GM21717 (cell line): ENCODE data around the gene CYB561A3.

Experiments
- ATAC-seq: cut with Tn5 transposase; IDR thresholded peaks from one replicate; pipeline ENCODE4 v1.9.1; 2021; ENCODE audit warnings: mild to moderate bottlenecking, moderate library complexity; ENCODE audit not compliant: unreplicated experiment

The CYB561A3 gene

DNA sequence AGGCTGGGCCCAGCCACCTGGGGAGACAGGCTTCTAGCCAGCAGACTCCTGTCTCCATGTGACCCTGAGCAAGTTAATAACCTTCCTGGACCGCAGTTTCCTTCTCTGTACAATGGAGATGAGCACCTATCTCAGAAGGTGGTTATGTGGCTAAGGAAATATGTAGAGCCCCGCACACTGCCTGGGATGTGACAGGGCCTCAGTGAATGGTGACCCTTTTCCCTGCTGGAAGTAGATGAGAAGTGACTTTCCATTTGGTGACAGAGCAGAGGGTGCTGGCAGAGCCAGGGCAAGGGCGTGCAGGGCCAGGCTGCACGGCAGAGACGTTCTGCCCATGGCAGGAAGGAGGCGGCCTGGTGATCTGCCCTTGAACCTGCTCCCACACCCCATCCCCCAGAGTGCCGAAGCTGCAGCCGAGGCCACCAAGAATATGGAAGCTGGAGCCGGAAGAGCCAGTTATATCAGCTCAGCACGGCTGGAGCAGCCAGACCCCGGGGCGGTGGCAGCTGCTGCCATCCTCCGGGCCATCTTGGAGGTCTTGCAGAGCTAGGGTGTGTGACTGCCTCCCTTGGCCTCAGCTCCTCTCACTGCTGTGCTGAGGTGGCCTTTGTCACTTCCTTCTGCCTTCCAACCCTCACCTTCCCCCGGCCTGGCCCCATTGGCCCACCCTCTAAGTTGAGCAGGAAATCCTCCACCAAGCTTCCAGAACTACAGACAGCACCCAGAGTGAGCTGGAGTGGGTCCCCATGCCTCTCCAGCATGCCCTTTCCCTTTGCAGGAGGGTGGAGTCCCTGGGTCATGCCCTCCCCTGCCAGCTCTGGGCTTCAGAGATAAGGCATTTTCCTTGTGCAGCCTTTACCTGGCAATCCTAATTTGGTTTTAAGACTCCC lies 15.5 kb downstream of the CYB561A3 start:
- ATAC-seq, result no peak

DNA sequence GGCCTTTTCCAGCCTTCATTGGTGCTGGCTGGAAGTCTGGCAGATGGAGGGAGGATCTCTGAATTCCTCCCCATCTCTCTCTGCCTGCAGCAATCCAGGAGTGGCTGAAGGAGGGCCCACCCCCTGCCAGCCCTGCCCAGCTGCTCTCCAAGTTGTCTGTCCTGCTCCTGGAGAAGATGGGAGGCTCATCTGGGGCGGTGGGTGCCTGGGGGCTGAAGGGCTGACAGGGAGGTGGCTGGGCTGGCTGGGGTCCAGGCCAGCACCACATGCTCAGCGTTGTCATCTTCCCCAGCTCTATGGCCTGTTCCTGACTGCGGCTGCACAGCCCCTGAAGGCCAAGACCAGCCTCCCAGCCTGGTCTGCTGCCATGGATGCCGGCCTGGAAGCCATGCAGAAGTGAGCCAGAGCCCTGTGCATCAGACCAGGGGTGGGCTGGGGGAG lies 16.5 kb downstream of the CYB561A3 start:
- ATAC-seq, result no peak

DNA sequence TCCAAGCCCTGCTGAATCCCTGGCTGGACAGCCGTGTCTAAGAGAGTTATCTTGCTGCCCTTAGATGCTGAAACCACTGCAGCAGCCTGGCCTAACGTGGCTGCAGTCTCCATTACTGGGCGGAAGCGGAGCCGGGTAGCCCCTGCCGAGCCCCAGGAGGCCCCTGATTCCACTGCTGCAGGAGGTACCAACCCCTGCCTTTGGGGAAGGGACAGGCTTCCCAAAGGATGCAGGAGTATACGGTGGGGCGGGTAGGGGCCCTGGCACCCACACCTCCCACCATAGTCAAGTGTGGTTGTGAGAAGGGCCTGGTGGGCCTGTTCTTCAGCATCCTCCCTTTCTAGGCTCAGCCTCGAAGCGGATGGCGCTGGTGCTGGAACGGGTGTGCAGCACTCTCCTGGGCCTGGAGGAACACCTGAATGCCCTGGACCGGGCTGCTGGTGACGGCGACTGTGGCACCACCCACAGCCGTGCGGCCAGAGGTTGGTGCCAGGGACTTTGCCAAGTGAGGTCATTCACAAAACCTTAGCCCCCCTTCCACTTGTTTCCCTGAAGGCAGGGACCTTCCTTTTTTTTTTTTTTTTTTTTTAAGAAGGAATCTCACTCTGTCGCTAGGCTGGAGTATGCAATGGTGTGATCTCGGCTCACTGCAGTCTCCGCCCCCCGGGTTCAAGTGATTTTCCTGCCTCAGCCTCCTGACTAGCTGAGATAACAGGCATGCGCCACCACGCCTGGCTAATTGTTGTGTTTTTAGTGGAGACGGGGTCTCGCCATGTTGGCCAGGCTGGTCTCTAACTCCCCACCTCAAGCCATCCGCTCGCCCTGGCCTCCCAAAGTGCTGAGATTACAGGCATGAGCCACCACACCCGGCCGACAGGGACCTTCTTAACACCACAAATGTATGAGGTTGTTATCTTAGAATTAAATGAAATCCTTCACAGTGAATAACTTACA lies 17.6 kb downstream of the CYB561A3 start:
- no peak for ATAC-seq

DNA sequence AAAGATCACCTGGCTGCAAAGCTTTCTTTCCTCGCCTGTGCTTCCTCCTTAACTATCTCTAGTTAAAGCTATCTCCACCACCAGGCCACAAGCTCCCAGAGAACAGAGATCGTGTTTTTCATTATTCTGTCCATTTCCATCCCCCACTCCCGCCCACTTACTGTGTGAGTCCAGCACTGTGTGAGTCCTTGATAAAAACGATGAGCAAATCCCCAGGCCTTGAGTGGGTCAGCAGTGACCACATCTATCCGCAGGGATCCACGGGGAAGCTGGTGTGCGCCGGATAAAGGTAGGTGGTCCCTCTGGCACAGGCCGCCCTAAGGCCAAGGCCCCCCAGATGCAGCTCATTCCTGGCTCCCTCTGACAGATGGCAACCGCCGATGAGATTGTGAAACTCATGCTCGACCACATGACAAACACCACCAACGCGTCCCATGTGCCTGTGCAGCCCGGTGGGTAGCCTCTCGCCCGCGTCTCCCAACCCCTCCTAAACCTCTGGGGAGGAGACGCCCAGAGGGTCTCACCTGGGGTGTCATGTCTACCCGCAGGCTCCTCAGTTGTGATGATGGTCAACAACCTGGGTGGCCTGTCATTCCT lies 19.4 kb downstream of the CYB561A3 start:
- ATAC-seq, result no peak

DNA sequence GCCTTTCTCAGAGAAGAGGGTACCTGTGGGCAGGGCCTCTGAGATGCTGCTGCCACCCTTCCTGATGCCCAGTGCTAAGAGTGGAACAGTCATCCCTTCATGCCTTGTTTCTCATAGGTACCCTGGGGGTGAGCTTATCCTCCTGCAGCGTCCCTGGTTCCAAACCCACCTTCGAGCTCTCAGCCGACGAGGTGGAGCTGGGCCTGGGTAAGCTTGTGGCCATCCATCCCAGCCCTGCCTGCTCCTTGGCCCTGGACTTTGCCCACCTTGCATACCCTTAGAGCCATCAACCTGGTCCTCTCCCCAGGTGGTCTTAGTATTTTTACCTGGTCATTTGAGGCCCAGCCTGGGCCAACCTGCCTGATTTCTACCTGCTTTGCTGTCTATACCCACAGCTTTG lies 20.0 kb downstream of the CYB561A3 start:
- no peak for ATAC-seq

DNA sequence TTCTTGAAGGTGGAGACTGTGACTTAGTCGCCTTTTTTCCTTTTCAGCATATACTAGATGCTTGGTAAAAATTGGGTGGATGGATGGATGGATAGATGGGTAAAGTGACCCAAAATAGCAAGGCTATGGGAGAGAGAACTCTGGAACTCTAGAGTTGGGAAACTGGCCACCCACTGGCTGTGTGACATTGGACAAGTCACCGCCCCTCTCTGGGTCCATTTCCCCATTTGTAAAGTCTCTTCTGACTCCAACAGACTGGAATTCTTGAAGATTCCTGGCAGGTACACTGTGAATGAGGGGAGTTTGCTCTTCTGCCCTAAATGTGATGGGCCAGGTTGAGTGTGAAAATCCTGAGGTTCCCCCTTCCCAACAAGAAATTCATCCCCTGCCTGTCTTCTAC lies 20.7 kb downstream of the CYB561A3 start:
- ATAC-seq, result no peak

DNA sequence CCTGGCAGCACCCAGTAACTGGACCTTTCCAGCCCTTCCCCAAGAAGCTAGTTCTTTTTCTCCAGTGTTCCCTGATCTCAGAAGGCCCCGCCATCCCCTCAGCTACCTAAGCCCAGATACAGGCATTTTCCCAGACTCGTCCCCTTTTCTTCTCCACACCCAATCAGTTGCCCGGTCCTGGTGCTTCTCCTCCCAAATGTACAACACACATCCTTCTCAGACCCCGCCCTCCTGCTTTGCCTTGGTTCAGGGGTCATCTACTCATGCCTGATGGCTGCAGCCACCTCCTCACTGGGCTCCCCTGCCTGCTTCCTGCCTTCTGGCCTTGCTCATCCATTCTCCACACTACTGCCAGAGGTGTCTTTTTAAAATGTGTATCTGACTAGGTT lies 22.2 kb downstream of the CYB561A3 start:
- no peak for ATAC-seq

DNA sequence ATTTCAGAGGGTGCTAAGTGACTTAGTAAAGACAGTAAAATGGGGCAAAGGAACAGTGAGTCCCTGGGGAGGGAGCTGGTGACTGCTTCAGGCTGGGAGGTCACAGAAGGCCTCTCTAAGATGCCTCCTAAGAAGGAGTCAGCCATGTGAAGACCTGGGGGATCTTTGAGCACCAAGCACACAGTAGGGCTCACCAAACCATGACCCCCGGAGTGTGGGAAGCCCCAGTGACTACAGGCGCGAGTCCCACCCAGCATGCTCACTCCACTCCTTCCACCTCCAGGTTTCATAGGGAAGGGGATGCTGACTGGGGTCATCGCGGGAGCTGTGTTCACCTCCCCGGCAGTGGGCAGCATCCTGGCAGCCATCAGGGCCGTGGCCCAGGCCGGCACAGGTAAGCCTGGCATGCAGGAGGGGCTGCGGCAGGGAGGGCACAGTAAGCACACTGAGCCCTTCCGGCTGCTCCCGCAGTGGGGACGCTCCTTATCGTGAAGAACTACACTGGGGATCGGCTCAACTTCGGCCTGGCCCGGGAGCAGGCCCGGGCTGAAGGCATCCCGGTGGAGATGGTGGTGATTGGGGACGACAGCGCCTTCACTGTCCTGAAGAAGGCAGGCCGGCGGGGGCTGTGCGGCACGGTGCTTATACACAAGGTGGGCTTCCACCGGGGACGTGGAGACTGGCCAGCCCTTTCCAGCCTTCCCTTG lies 22.7 kb downstream of the CYB561A3 start:
- ATAC-seq, result no peak

DNA sequence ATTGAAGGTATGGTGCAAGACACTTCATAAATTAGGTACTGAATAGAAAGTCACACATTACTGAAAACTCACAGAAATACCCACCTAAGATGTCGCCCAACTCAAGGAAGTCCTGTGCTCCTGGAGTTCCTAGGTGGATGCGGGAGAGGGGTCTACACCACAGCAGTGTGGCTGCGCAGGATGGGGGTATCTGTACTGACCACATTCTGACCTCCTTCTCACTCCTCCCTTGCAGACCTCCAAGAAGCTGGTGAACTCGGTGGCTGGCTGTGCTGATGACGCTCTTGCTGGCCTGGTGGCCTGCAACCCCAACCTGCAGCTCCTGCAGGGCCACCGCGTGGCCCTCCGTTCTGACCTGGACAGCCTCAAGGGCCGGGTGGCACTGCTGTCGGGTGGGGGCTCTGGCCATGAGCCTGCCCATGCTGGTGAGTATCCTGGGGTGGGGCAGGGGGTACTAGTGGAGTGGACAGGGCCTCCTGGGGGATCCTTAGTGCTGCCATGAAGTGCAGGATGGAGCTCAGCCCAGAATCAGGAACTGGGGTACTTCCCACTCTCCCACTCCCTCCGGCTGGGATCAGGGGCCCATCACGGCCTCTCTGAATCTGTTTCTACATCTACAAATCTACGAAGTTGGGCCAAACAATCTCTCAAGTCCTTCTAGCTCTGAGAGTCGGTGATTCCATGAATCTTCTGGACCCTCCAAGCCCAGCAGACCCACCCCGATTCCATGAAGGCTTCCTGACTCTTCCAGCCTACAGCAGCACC lies 23.8 kb downstream of the CYB561A3 start:
- ATAC-seq, result no peak

DNA sequence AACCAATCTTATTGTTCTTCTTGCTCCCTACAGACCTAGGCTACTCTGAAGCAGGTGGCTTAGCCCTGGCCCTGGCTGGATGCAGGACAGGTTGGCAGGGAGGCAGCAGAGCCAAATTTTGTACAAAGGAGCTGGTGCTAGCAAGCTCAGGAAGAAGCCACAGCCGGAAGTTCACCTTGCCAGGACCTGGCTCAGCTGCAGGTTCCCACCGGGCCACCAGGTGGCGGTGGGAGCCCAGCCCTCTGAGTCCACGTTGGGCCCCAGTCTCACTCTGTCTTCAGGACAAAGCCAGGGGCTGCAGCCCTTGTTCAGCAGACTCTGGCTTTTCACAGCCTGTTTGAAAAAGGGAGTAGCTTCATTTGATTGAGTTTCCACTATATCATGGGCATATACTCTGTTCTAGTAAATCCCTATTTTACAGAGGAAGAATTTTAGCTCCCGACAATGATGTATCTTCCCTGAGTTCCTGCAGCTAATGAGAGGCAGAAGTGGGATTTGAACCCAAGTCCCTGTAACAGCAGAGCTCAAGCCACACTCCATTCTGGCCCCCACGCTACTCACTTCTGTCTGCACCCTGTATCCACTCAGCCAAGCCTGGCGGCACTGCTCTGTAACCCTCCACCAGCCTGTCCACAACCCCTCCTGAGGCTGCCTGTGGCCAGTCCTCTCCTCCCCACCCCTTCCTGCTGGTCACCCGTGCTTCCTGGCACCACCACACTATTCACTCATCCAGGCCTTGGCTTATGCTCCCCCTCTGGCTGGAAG lies 25.3 kb downstream of the CYB561A3 start:
- ATAC-seq, result peak; percentile 48

DNA sequence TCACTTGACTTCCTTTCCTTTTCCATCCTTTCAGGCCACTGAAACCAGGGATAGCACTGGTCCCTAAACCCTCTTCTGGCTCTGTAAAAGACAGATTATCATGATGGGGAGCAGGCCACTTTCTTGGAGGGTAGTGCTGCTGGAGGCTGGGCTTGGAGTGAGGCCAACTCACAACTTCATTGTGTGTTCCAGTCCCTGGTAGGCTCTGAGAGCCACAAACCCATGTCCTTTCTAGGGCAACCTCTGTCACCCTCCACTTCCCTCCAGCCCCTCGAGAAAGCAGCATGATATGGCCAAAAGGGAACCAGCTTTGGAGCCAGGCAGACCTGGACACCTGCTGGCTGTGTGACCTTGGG lies 26.3 kb downstream of the CYB561A3 start:
- ATAC-seq, result no peak

DNA sequence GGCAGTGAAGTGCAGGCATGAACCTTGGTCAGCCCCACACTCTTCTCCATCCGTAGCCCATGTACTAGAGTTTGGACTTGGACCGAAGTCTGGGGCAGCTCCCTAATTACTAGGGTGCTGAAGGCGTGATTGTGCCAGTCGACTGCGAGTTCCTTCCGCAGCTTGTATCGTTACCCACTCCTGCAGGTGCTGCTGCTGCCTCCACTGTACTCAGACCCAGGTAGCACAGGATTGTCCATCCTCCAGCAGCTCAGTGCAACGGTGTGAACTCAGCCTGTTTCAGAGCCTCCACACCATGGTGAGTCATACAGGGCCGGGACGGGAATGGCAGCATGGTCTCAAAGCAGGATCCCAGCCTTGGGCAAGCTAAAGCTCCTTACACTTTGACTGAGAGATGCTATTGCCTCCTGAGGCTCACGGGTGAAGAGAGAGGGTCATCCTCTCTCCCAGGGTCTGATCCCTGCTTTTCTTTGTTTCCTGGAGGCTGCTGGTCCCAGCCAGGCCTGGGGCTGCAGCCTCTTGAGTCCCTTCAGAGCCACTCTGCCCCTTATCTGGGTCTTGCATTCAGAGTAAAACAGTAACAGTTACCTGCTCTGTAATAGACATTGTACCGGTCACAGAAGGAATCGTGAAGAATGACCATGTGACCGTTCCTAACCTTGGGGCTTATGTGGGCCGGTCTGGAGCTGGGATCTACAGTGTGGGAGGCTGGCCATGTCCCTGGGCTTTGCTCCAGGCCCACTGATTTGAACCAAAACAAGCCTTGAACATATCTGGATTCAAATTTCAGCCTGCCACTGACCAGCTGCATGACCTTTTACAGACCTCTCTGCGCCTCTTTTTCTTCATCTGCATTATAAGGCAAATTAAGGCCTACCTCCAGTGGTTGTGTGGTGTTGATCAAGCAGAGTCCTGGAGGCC lies 27.0 kb downstream of the CYB561A3 start:
- ATAC-seq, result no peak

DNA sequence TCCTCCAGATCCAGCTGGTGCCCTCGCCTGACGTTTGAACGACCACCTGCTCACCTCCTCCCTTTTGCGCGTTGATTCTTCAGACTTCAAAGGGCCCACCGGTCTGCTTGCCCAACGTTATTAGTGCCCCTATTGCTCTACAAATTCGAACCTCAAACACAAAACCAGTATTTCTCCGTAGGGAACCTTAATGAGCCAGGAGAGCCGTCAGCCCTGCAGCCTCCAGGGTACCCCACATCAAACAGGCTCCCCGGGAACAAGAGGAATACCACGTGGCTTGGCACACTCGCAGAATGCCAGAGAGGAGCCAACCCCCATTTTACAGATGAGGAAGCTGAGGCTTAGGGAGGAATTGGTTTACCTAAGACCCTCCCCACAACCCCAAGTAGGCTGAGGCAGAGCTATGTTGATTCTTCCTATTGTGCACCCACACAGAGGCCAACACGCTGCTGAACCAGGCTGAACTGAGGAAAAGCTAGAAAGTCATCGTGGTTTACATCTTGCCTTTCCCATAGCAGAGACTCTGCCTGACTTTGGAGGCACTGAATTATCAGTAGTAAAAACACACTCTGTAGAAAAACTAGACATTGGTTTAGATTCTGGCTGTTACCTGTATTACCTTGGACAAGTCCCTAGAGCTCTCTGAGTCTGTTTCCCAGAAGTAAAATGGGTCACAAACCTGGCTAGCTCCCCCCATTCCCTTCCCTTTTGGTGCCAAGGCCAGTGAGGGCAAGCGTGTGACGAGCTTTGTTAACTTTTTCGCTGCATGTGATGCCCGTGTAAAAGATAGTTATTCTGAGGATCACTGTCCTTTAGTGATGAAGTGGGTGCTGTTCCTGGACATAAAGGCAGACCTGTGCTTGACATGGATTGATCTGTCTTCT lies 27.9 kb downstream of the CYB561A3 start:
- ATAC-seq, result peak; percentile 6

DNA sequence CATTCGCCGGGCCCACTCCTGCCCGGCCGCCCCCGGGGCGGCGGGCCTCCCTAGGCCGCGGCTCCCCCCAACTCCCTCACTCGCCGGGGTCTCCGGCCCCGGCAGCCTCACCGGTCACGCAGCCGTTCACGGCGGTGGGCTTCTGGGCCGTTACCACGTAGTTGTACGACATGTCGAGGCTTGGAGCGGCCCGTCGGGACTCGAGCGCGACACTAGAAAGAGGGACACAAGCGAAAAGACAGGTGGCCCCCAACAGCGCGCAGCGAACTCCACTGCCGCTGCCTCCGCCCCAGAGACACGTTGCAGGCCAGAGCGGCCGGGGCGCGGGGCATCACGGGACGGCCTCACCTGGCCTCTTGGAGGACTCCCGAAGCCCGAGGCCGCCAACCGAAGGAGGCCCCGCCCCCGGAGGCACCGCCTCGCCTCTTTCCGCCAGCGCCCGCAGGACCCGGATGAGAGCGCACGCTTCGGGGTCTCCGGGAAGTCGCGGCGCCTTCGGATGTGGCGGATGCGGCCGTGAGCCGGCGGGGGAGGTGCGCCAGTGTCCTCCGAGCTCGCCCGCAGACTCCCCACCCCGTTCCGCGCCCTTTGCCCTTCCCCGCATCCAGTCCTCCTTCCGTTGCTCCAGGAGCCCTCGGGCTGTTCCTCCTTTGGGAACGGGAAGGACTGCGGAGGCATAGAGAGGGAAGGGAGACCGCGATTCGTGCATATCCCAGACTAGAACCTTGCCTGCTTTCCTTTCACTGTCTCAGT lies 28.7 kb downstream of the CYB561A3 start, which contains the start of the genes DDB1 and TKFC:
Gene DDB1, minus strand, starts transcription at position 309 of the 753 bp plus-strand sequence. Its CDS starts 137 bp downstream, at position 172.
Gene TKFC, plus strand, starts transcription at position 432 of the 753 bp plus-strand sequence. CDS start 1,501 bp downstream, outside the sequence.
- ATAC-seq, result peak; percentile 78

DNA sequence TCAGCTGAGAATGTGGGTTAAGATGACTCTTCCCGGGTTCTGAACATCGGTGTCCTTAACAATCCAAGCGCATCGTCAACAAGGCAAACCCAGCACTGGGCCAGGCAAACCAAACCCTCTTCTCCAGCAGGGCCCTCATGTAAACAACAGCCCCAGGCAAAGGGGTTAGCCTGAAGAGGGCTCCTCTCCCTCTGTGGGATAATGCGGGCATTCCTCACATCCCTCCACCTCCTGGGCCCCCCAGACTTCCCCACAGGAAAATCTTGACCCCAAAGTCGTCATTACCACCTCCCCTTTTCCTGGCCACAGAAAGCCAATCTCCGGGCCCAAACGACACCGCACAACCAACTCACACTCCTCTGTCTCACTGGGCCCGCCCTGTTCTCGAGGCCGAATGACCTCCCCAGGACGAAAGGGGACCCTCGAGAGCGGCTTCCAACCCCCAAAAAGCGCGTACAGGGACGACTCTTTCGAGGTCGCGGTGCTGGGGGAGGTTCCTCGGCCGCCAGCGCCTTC lies 29.3 kb downstream of the CYB561A3 start:
- ATAC-seq, result peak; percentile 3

DNA sequence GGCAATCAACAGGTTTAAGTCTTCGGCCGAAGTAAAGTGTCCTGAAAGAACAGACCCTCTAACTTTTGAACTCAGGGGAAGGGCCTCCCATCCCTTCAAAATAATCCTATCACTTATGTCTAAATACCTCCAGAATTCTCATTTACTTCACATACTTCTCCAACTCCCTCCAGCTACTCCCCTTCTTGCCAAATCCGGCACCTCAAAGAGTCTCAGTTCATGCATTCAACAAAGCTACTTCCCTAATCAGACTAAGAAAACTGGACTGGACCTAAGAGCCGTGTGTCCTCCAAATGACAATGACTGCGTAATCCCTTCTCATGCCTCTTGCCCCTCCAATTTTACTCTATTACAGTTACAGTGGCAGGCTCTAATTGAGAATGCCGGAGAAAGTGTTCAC lies 30.0 kb downstream of the CYB561A3 start:
- no peak for ATAC-seq
